HTR-8/SVneo (cell line): ENCODE results near the gene SEC62.

Source experiments
- DNase-seq: peaks from one replicate; pipeline ENCODE4 v3.0.0; 2011; ENCODE audit warnings: low spot score, mixed read lengths; ENCODE audit not compliant: insufficient read length
- FAIRE-seq: peaks from 2 replicates; lab custom pipeline; 2011; peaks lifted over from hg19 to GRCh38; lab: Jason Lieb, UNC

Gene SEC62, protein sequence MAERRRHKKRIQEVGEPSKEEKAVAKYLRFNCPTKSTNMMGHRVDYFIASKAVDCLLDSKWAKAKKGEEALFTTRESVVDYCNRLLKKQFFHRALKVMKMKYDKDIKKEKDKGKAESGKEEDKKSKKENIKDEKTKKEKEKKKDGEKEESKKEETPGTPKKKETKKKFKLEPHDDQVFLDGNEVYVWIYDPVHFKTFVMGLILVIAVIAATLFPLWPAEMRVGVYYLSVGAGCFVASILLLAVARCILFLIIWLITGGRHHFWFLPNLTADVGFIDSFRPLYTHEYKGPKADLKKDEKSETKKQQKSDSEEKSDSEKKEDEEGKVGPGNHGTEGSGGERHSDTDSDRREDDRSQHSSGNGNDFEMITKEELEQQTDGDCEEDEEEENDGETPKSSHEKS

GRCh38 chr3:169966428-169966950 lies at the start of gene SEC62:
TSS of gene SEC62 (plus strand) at chr3:169966807. CDS start at chr3:169966823, 16 bp downstream.
- DNase-seq, result peak; percentile 92
- FAIRE-seq, result peak; percentile 69

- FAIRE-seq (no peak), DNase-seq (no peak)
Observed at GRCh38 chr3:169923189-169923588, 43.4 kb upstream of the SEC62 start.

GRCh38 chr3:169923831-169924230 lies 42.8 kb upstream of the SEC62 start:
- DNase-seq (no peak), FAIRE-seq (no peak)

- FAIRE-seq (no peak), DNase-seq (no peak)
Observed at GRCh38 chr3:169929830-169930519, 36.6 kb upstream of the SEC62 start.

- DNase-seq (no peak), FAIRE-seq (no peak)
Observed at GRCh38 chr3:169930843-169931242, 35.8 kb upstream of the SEC62 start.

DNA sequence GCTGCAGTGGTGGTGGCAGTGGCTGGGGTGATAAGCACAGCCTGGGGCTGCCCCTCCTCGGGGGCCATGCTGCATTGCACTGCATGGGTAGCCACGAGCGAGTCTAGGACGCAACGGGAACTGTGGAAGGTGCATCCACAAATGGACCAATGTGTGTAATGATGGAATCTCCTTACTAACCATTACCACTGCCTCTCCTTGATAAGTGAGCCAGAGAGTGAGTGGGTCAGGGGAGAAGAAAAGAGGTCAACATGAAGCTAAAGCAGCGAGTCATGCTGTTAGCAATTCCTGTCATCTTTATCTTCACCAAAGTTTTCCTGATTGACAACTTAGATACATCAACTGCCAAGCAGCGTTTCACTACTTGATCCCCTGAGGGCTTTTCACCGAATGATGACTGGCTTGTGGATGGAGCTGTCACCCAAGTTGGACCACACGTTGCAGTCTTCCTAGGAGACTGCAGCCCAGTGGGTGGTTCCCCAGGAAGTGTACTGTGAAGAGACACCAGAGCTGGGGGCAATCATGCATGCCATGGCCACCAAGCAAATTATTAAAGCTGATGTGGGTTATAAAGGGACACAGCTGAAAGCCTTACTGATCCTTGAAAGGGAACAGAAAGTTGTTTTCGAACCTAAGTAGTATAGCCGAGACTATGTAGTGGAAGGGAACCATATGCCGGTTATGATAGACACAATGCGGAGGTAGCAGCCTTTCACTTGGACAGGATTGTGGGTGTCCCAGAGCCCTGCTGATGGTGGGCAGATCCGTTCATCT lies 34.7 kb upstream of the SEC62 start:
- DNase-seq (no peak), FAIRE-seq (no peak)

DNA sequence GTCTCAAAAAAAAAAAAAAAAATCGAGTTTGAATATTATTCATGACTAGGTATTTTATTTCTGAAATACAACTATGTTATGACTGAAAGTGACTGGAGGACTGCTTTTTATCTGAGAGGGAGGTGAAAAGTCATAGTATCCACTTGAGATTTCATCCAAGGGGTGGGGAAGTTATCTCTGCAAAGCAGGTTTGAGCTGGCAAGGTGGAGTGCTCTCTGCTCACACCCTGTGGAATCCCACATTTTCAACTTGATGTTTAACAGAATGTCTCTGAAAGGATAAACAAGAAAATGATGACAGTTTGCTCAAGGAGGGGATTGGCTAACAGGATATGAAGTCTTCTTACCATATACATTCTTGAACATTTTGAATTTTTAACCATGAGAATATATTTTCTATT lies 27.3 kb upstream of the SEC62 start:
- DNase-seq, result no peak
- FAIRE-seq, result no peak

- DNase-seq (no peak), FAIRE-seq (no peak)
Observed at GRCh38 chr3:169939751-169940150, 26.9 kb upstream of the SEC62 start.

DNA sequence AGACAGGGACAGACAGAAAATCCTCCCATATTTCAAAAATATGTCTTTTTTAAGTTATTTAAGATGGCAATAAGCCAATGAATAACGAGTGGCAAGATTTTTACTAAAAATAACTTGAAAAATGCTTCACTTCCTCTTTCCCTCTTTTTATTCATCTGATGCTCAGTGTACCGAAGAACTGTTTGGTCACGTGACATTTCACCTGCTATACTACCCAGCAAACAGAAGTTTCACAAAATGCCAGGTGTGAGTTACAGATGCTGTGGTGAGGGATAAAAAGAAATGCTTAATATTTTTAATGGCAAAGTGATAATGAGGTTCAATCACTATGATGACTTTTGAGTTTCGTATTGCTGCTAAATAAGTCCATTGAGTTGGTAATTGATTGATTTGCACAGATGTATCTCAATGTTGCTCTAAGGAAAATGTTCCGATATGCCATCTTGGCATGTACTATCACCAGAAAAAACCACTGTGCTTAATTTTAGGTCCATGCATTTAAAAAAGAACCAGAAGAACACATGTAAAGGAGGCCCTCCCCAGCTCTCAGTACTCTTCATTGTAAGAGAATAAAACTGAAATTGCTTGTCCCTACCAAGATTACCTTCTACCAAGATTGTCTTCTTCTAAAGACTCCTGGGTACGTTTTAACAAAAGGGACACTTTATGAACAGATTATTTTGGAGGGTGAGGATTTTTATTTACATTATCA lies 26.0 kb upstream of the SEC62 start:
- no peak for DNase-seq
- no peak for FAIRE-seq

GRCh38 chr3:169945313-169945712 lies 21.3 kb upstream of the SEC62 start:
- DNase-seq, result no peak
- FAIRE-seq, result no peak

DNA sequence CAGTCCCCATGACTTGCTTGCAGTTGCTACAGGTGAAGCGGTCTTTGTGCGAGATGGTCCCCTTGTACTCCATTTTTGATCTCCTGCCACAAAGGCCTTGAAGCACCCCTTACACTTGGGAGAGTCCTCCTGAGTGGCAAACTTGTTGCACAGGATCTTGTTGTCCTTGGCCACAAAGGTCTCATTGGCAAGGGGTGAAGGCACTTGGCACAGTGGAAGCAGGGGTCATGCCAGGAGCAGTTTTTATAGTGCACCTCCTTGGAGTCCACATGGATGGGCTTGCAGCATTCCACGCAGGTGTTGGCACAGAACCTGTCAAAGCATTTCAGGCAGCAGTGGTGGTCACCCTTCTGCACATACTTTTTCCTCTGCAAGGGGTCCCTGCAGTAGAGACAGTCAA lies 20.3 kb upstream of the SEC62 start:
- FAIRE-seq, result no peak

GRCh38 chr3:169948559-169949448 lies 17.8 kb upstream of the SEC62 start:
- FAIRE-seq (no peak), DNase-seq (no peak)

More for the DNA sequence above, 20.3 kb upstream of the SEC62 start:
- DNase-seq, result no peak

GRCh38 chr3:169952045-169952444 lies 14.6 kb upstream of the SEC62 start:
- DNase-seq, result no peak
- FAIRE-seq, result no peak

DNA sequence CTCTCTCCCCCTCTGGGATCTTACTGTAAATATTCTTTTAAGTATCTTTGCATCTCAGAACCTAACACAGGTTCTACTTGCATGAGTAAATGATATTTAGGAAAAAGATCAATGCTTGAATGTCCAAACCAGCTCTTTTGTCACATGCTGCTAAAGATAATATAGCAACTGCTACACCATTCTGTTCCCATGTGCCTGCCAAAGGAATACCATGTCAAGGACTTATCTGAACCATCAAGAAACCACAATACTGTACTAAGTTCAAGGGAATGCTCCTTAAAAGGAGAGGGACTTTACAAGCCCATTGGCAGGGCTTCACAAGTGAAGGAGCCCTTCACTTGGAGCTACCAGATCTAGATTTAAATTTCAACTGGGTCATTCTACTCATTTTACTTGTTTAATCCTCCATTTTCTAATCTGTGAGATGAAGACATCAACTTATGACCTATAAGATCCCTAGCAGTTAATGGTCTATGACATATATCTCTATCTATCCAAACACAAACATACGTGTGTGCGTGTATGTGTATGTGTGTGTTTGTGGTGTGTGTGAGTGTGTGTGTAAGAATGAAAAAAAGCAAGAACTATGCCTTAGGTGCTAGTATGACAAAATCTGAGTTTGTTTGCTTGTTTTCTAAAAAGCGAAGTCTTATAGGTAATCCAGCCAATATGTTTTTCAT lies 13.0 kb upstream of the SEC62 start:
- FAIRE-seq (no peak), DNase-seq (no peak)

- DNase-seq (no peak), FAIRE-seq (no peak)
Observed at GRCh38 chr3:169954142-169954756, 12.4 kb upstream of the SEC62 start.

DNA sequence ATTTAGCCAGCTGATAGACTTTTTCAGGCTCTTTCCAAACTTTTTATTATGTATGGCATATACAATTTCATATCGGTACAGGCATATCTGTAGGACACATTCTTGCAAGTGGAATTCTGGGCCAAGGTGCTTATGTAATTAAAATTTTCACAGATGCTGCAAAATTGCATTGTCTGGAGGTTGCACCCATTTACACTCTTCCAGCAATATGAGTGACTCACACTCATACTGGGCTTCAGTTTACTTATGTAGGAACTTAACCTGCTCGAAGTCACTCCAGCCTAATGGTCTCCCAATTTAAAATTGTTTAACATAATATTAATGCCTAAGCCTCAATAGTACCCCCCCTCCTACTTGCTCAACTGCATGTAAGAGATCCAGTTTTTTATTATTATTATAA lies 11.2 kb upstream of the SEC62 start:
- FAIRE-seq, result no peak
- no peak for DNase-seq

DNA sequence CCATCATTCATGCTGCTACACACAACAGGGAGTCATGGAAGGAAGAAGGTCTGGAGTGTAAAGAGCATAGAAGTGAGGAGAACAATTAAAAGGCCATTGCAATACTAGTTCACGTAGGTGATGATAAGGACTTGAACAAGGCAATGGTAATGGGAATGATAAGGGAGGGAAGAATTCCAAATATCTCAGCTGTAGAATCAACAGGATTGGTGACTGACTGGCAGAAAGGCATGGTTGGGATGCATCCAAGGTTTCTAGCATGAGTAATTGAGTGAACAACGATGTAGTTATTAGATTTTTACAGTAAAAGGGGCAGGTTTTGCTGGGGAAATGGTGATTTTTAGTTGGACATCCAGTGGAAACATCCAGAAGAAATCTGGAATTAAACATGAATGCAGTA lies 2.4 kb upstream of the SEC62 start:
- DNase-seq (peak; percentile 13), FAIRE-seq (no peak)
